Cardiac muscle cell (in vitro differentiated cells and primary cell): ENCODE data around the gene ZNF48. TPM values are rescaled to one million over a fixed set of nuclear protein-coding genes. Genes with fewer than 3 reads are reported as not detected.

Experiments used
- DNase-seq, 2 donors: peaks; one replicate each; pipeline versions ENCODE4 v3.0.0 to v3.0.0-alpha.2; 2010 to 2017; ENCODE audit warnings: low read depth in 1 of 2, low spot score in 1 of 2
- H3K27ac ChIP-seq: fragments of 200-600 bp; sonication (generic); 2 replicates; pipeline ENCODE4 v1.5.1; 2016
- H3K27me3 ChIP-seq: fragments of 200-600 bp; sonication (generic); 2 replicates; pipeline ENCODE4 v1.6.0; 2016; ENCODE audit warnings: control low read depth
- H3K36me3 ChIP-seq: fragments of 200-600 bp; sonication (generic); 2 replicates; pipeline ENCODE4 v1.5.1; 2016; ENCODE audit warnings: control low read depth
- H3K4me1 ChIP-seq: fragments of 200-600 bp; sonication (generic); 2 replicates; pipeline ENCODE4 v1.8.1; 2017; ENCODE audit warnings: low read depth, mild to moderate bottlenecking, mixed run types
- H3K4me3 ChIP-seq: fragments of 200-600 bp; sonication (generic); 2 replicates; pipeline ENCODE4 v1.5.1; 2016; ENCODE audit warnings: mild to moderate bottlenecking
- H3K9me3 ChIP-seq: fragments of 200-600 bp; sonication (generic); 2 replicates; pipeline ENCODE4 v1.5.1; 2017; ENCODE audit warnings: low read depth, mild to moderate bottlenecking, control low read depth
- CTCF ChIP-seq: IDR thresholded peaks from 2 replicates; pipeline ENCODE4 v1.5.1; 2012; ENCODE audit warnings: low read depth, mild to moderate bottlenecking, low read length
- polyA plus RNA-seq: library from polyadenylated mRNA; unstranded; fragments of >200 nt; fragmentation: Nextera tagmentation; extraction: Ambion mirVana; gene quantifications from 2 replicates; pipeline ENCODE4 v1.2.1, GENCODE V29; 2016
- total RNA-seq: library from RNA; depleted of rRNA; stranded (reverse); fragments of >200 nt; gene quantifications from 2 replicates; pipeline ENCODE4 v1.2.3, GENCODE V29; 2016

ZNF48 gene
- total and polyA plus RNA-seq, 2 experiments from 2014 or later: 12.5 to 32.3 TPM

- H3K27me3 ChIP-seq: no peaks in the 10 kb centered on the region
- H3K9me3 ChIP-seq: no peaks in the 10 kb centered on the region
- peaks cover 8% of the 10 kb centered on the region for H3K4me1 ChIP-seq
- TF ChIP-seq CTCF: no peak
- H3K4me3 ChIP-seq: no peak overlapping the region
- H3K27ac ChIP-seq: no peak overlapping the region
- no peak for DNase-seq
- H3K36me3 ChIP-seq: peaks cover 25% of the 10 kb centered on the region
These were observed 41.6 kb upstream of the ZNF48 start for GRCh38 chr16:30353438-30354129.

GRCh38 chr16:30354423-30355143 lies 40.6 kb upstream of the ZNF48 start:
- Histone ChIP-seq H3K27me3 (no peaks in the 10 kb centered on the region), H3K27ac (peak overlapping the region; percentile 88), H3K4me1 (peaks cover 8% of the 10 kb centered on the region), H3K36me3 (peaks cover 25% of the 10 kb centered on the region), H3K4me3 (peak overlapping the region; percentile 65), H3K9me3 (no peaks in the 10 kb centered on the region)
- TF ChIP-seq CTCF: no peak
- peak in 1 of 2 donors; percentile 57 for DNase-seq

GRCh38 chr16:30355144-30355953 lies 39.9 kb upstream of the ZNF48 start, which contains the start of gene CD2BP2:
Gene CD2BP2 (minus strand): TSS chr16:30355308. CDS start chr16:30354681, 627 bp downstream.
- H3K27me3 ChIP-seq: no peaks in the 10 kb centered on the region

GRCh38 chr16:30355954-30356308 lies 39.3 kb upstream of the ZNF48 start:
- no peak for TF ChIP-seq CTCF
- peaks cover 8% of the 10 kb centered on the region for H3K4me1 ChIP-seq
- no peaks in the 10 kb centered on the region for H3K9me3 ChIP-seq
- no peak for DNase-seq
- no peaks in the 10 kb centered on the region for H3K27me3 ChIP-seq
- H3K36me3 ChIP-seq: peaks cover 18% of the 10 kb centered on the region
- H3K4me3 ChIP-seq: peak overlapping the region; percentile 65
- H3K27ac ChIP-seq: peak overlapping the region; percentile 98

More at GRCh38 chr16:30355144-30355953, 39.9 kb upstream of the ZNF48 start, which contains the start of gene CD2BP2:
- TF ChIP-seq CTCF: no peak
- peaks cover 8% of the 10 kb centered on the region for H3K4me1 ChIP-seq
- H3K36me3 ChIP-seq: peaks cover 23% of the 10 kb centered on the region
- DNase-seq: peak; percentile 98 to 100
- H3K9me3 ChIP-seq: no peaks in the 10 kb centered on the region
- peak within 1 kb of the TSS; percentile 65 for H3K4me3 ChIP-seq
- H3K27ac ChIP-seq: peak within 1 kb of the TSS; percentile 98

- peaks cover 16% of the 10 kb centered on the region for H3K36me3 ChIP-seq
- H3K27me3 ChIP-seq: no peaks in the 10 kb centered on the region
- H3K4me1 ChIP-seq: peaks cover 8% of the 10 kb centered on the region
- H3K27ac ChIP-seq: peak overlapping the region; percentile 98
- DNase-seq: no peak
- H3K4me3 ChIP-seq: no peak overlapping the region
- no peak for TF ChIP-seq CTCF
- H3K9me3 ChIP-seq: no peaks in the 10 kb centered on the region
These were observed 38.7 kb upstream of the ZNF48 start for GRCh38 chr16:30356401-30357084.
